ENCODE measurements around the gene ANKRD22.

- no peak for TF ChIP-seq CTCF (IDR thresholded peaks at IDR 0.05; ENCODE audit: low read length)
- TF ChIP-seq EZH2 (IDR thresholded peaks at IDR 0.05; ENCODE audit: borderline replicate concordance, low read length): no peak
Observed at GRCh38 chr10:88893611-88894010, 42.0 kb upstream of the ANKRD22 start.

Measured in OCI-LY1 (cell line).